ENCODE results near the gene RAPGEF5.

- no peak for TF ChIP-seq CTCF (IDR thresholded peaks at IDR 0.05; ENCODE audit: insufficient read depth, low read length)
- TF ChIP-seq POLR2AphosphoS5 (IDR thresholded peaks at IDR 0.05; ENCODE audit: low read depth), result no peak
- TF ChIP-seq REST (IDR thresholded peaks at IDR 0.05; ENCODE audit: insufficient replicate concordance, low read depth), result no peak
Observed at GRCh38 chr7:22137466-22137865, 219.5 kb downstream of the RAPGEF5 start.

Data from HL-60 (cell line).